ENCODE measurements around the gene TPH2.
A peak's percentile ranks its signal among the peaks of the same experiment; 100 is the strongest.

Gene TPH2

GRCh38 chr12:71955970-71956369, 17.3 kb downstream of the TPH2 start:
- H3K4me3 ChIP-seq (replicated peaks; ENCODE audit: low read depth, low read length) = no peak overlapping the region
- no peak for DNase-seq (ENCODE audit: low read depth)
- TF ChIP-seq CTCF (IDR thresholded peaks at IDR 0.05; ENCODE audit: low read length, missing control alignments) = no peak

GRCh38 chr12:71958056-71958455, 19.4 kb downstream of the TPH2 start:
- H3K4me3 ChIP-seq (replicated peaks; ENCODE audit: low read depth, low read length) = no peak overlapping the region
- TF ChIP-seq CTCF (IDR thresholded peaks at IDR 0.05; ENCODE audit: low read length, missing control alignments) = no peak
- peak; percentile 1 for DNase-seq (ENCODE audit: low read depth)

- TF ChIP-seq CTCF (IDR thresholded peaks at IDR 0.05; ENCODE audit: low read length, missing control alignments) = no peak
- H3K4me3 ChIP-seq (replicated peaks; ENCODE audit: low read depth, low read length) = no peak overlapping the region
These were observed 19.8 kb downstream of the TPH2 start for GRCh38 chr12:71958457-71958856.

GRCh38 chr12:71958993-71959578, 20.4 kb downstream of the TPH2 start:
- no peak overlapping the region for H3K4me3 ChIP-seq (replicated peaks; ENCODE audit: low read depth, low read length)
- no peak for TF ChIP-seq CTCF (IDR thresholded peaks at IDR 0.05; ENCODE audit: low read length, missing control alignments)
- DNase-seq (ENCODE audit: low read depth) = peak; percentile 1

More at GRCh38 chr12:71958457-71958856, 19.8 kb downstream of the TPH2 start:
- DNase-seq (ENCODE audit: low read depth) = no peak

- no peak overlapping the region for H3K4me3 ChIP-seq (replicated peaks; ENCODE audit: low read depth, low read length)
- DNase-seq (ENCODE audit: low read depth) = no peak
- TF ChIP-seq CTCF (IDR thresholded peaks at IDR 0.05; ENCODE audit: low read length, missing control alignments) = no peak
These were observed 28.6 kb downstream of the TPH2 start for GRCh38 chr12:71967211-71967610.

GRCh38 chr12:71969330-71969729, 30.7 kb downstream of the TPH2 start:
- TF ChIP-seq CTCF (IDR thresholded peaks at IDR 0.05; ENCODE audit: low read length, missing control alignments) = no peak
- no peak overlapping the region for H3K4me3 ChIP-seq (replicated peaks; ENCODE audit: low read depth, low read length)
- DNase-seq (ENCODE audit: low read depth) = no peak

- H3K4me3 ChIP-seq (replicated peaks; ENCODE audit: low read depth, low read length) = no peak overlapping the region
- DNase-seq (ENCODE audit: low read depth) = no peak
- no peak for TF ChIP-seq CTCF (IDR thresholded peaks at IDR 0.05; ENCODE audit: low read length, missing control alignments)
These were observed 31.4 kb downstream of the TPH2 start for GRCh38 chr12:71970031-71970430.

Measured in fibroblast of pulmonary artery (primary cell).